NCI-H128 (cell line): ENCODE results near the gene SLC9A9.

Source experiments
- DNase-seq: peaks from one replicate; lab custom pipeline; 2025; ENCODE audit not compliant: unreplicated experiment; lab: John Stamatoyannopoulos, UW

SLC9A9 gene

GRCh38 chr3:143843587-143843986 lies 4.7 kb downstream of the SLC9A9 start:
- no peak for DNase-seq

GRCh38 chr3:143840636-143841035 lies 7.6 kb downstream of the SLC9A9 start:
- DNase-seq = no peak

- DNase-seq = no peak
Observed at GRCh38 chr3:143839980-143840379, 8.3 kb downstream of the SLC9A9 start.

- no peak for DNase-seq
Observed at GRCh38 chr3:143837076-143837475, 11.2 kb downstream of the SLC9A9 start.

- DNase-seq = no peak
Observed at GRCh38 chr3:143835312-143835711, 13.0 kb downstream of the SLC9A9 start.

- no peak for DNase-seq
Observed at GRCh38 chr3:143832433-143832832, 15.8 kb downstream of the SLC9A9 start.

- DNase-seq = no peak
Observed at GRCh38 chr3:143831994-143832393, 16.3 kb downstream of the SLC9A9 start.

GRCh38 chr3:143831208-143831607 lies 17.1 kb downstream of the SLC9A9 start:
- DNase-seq = no peak

- no peak for DNase-seq
Observed at GRCh38 chr3:143830786-143831185, 17.5 kb downstream of the SLC9A9 start.

- DNase-seq = no peak
Observed at GRCh38 chr3:143830063-143830462, 18.2 kb downstream of the SLC9A9 start.

GRCh38 chr3:143827425-143827824 lies 20.8 kb downstream of the SLC9A9 start:
- DNase-seq = no peak

GRCh38 chr3:143826296-143826695 lies 22.0 kb downstream of the SLC9A9 start:
- DNase-seq = no peak

- DNase-seq = no peak
Observed at GRCh38 chr3:143825513-143825912, 22.8 kb downstream of the SLC9A9 start.

- no peak for DNase-seq
Observed at GRCh38 chr3:143824735-143825385, 23.4 kb downstream of the SLC9A9 start.

- no peak for DNase-seq
Observed at GRCh38 chr3:143822798-143823197, 25.5 kb downstream of the SLC9A9 start.

- DNase-seq = no peak
Observed at GRCh38 chr3:143822374-143822773, 25.9 kb downstream of the SLC9A9 start.

- DNase-seq = no peak
Observed at GRCh38 chr3:143821862-143822261, 26.4 kb downstream of the SLC9A9 start.

GRCh38 chr3:143820466-143821221 lies 27.6 kb downstream of the SLC9A9 start:
- no peak for DNase-seq

GRCh38 chr3:143819890-143820289 lies 28.4 kb downstream of the SLC9A9 start:
- DNase-seq = no peak

- no peak for DNase-seq
Observed at GRCh38 chr3:143814443-143814889, 33.8 kb downstream of the SLC9A9 start.

GRCh38 chr3:143812481-143812880 lies 35.8 kb downstream of the SLC9A9 start:
- DNase-seq = no peak

GRCh38 chr3:143811602-143812001 lies 36.7 kb downstream of the SLC9A9 start:
- DNase-seq = no peak

GRCh38 chr3:143810953-143811265 lies 37.4 kb downstream of the SLC9A9 start:
- no peak for DNase-seq
